Liver (tissue), 9 donors: ENCODE measurements around the gene RNF222. TPM values are rescaled to one million over a fixed set of nuclear protein-coding genes. Genes with fewer than 3 reads are reported as not detected.

Experiments
- DNase-seq: peaks from one replicate; pipeline ENCODE4 v3.0.0-alpha.2; 2017; ENCODE audit warnings: low spot score
- H3K27ac ChIP-seq, 2 donors: one replicate each; pipeline ENCODE4 v1.7.0; 2013; ENCODE audit warnings: inconsistent platforms in 2 of 2, low read length in 2 of 2, control low read depth in 1 of 2, low read depth in 1 of 2, mild to moderate bottlenecking in 1 of 2
- H3K27me3 ChIP-seq, 4 donors: one replicate each; pipeline versions ENCODE4 v1.6.1 to v1.7.0; 2013; ENCODE audit warnings: low read length in 3 of 4, inconsistent platforms in 1 of 4, mild to moderate bottlenecking in 1 of 4, moderate library complexity in 1 of 4; ENCODE audit not compliant: control insufficient read depth in 4 of 4, insufficient read depth in 4 of 4
- H3K36me3 ChIP-seq, 4 donors: one replicate each; pipeline versions ENCODE4 v1.6.1 to v1.7.0; 2013; ENCODE audit warnings: low read length in 3 of 4, mild to moderate bottlenecking in 3 of 4, low read depth in 1 of 4, moderate library complexity in 1 of 4; ENCODE audit not compliant: control insufficient read depth in 4 of 4, insufficient read depth in 3 of 4
- H3K4me1 ChIP-seq, 4 donors: one replicate each; pipeline versions ENCODE4 v1.6.1 to v1.7.0; 2013; ENCODE audit warnings: low read length in 3 of 4, mild to moderate bottlenecking in 3 of 4, moderate library complexity in 1 of 4; ENCODE audit not compliant: control insufficient read depth in 4 of 4, insufficient read depth in 4 of 4
- H3K4me3 ChIP-seq, 3 donors: one replicate each; pipeline versions ENCODE4 v1.6.1 to v1.7.0; 2013; ENCODE audit warnings: low read length in 3 of 3, control low read depth in 1 of 3, low read depth in 1 of 3, mild to moderate bottlenecking in 1 of 3
- H3K9ac ChIP-seq, 2 donors: one replicate each; pipeline ENCODE4 v1.7.0; 2013; ENCODE audit warnings: low read length in 2 of 2, mild to moderate bottlenecking in 2 of 2, moderate library complexity in 2 of 2, control low read depth in 1 of 2, low read depth in 1 of 2
- H3K9me3 ChIP-seq, 4 donors: one replicate each; pipeline versions ENCODE4 v1.6.1 to v1.7.0; 2013; ENCODE audit warnings: low read length in 3 of 4; ENCODE audit not compliant: control insufficient read depth in 4 of 4
- ATF3 ChIP-seq: IDR thresholded peaks from 2 replicates; pipeline ENCODE4 v1.6.1; 2016; ENCODE audit warnings: antibody characterized with exemption
- CTCF ChIP-seq: fragments of 150-350 bp; IDR thresholded peaks from 2 replicates; pipeline ENCODE4 v1.5.1; 2017; ENCODE audit warnings: improper control_type of control experiment, low read depth, low read length; ENCODE audit not compliant: missing input control
- EGR1 ChIP-seq, 2 donors: IDR thresholded peaks; 2 replicates each; pipeline ENCODE4 v1.6.1; 2016 to 2018; ENCODE audit warnings: antibody characterized with exemption in 2 of 2, low read depth in 2 of 2
- FOXA1 ChIP-seq: IDR thresholded peaks from 2 replicates; pipeline ENCODE4 v1.6.1; 2016; ENCODE audit warnings: antibody characterized with exemption
- FOXA2 ChIP-seq: IDR thresholded peaks from 2 replicates; pipeline ENCODE4 v1.6.1; 2016; ENCODE audit warnings: antibody characterized with exemption
- GABPA ChIP-seq, 2 donors: IDR thresholded peaks in 1 of 2; conservative IDR thresholded peaks in 1 of 2; 2 replicates each; pipeline ENCODE4 v1.6.1; 2016; ENCODE audit warnings: antibody characterized with exemption in 2 of 2, mild to moderate bottlenecking in 1 of 2, moderate library complexity in 1 of 2
- HNF4A ChIP-seq, 2 donors: conservative IDR thresholded peaks; 2 replicates each; pipeline ENCODE4 v1.6.1; 2016; ENCODE audit warnings: antibody characterized with exemption in 2 of 2, mild to moderate bottlenecking in 2 of 2
- HNF4G ChIP-seq: IDR thresholded peaks from 2 replicates; pipeline ENCODE4 v1.6.1; 2016; ENCODE audit warnings: antibody characterized with exemption
- JUND ChIP-seq, 2 donors: IDR thresholded peaks; 2 replicates each; pipeline ENCODE4 v1.6.1; 2016; ENCODE audit warnings: antibody characterized with exemption in 2 of 2
- MAX ChIP-seq: IDR thresholded peaks from 2 replicates; pipeline ENCODE4 v1.6.1; 2016; ENCODE audit warnings: antibody characterized with exemption
- NR2F2 ChIP-seq: IDR thresholded peaks from 2 replicates; pipeline ENCODE4 v1.6.1; 2016; ENCODE audit warnings: antibody characterized with exemption
- RAD21 ChIP-seq, 2 donors: IDR thresholded peaks; 2 replicates each; pipeline ENCODE4 v1.6.1; 2016; ENCODE audit warnings: antibody characterized with exemption in 2 of 2, mild to moderate bottlenecking in 2 of 2
- REST ChIP-seq: IDR thresholded peaks from 2 replicates; pipeline ENCODE4 v1.6.1; 2016; ENCODE audit warnings: antibody characterized with exemption, mild to moderate bottlenecking
- RXRA ChIP-seq, 2 donors: IDR thresholded peaks; 2 replicates each; pipeline ENCODE4 v1.6.1; 2017 to 2018; ENCODE audit warnings: antibody characterized with exemption in 2 of 2, mild to moderate bottlenecking in 1 of 2
- TAF1 ChIP-seq: conservative IDR thresholded peaks from 2 replicates; pipeline ENCODE4 v1.6.1; 2016; ENCODE audit warnings: antibody characterized with exemption, mild to moderate bottlenecking
- YY1 ChIP-seq: IDR thresholded peaks from 2 replicates; pipeline ENCODE4 v1.6.1; 2016; ENCODE audit warnings: antibody characterized with exemption, mild to moderate bottlenecking
- ZBTB33 ChIP-seq: IDR thresholded peaks from 2 replicates; pipeline ENCODE4 v1.6.1; 2016; ENCODE audit warnings: antibody characterized with exemption
- WGBS: extraction: QIAGEN DNeasy Blood & Tissue Kit; methylation state at CpG from one replicate; pipeline ENCODE4 v1.1.7; 2013; 5-methylcytosine and 5-hydroxymethylcytosine counted together
- polyA plus RNA-seq, 2 donors: library from polyadenylated mRNA; stranded (reverse) in 1 of 2; unstranded in 1 of 2; fragments of 200-250 nt in 1 of 2; fragments of >200 nt in 1 of 2; fragmentation: Nextera tagmentation in 1 of 2; extraction: Ambion mirVana in 1 of 2; gene quantifications; one replicate each; pipeline versions ENCODE4 v1.2.1 to v1.2.3, GENCODE V29; 2013 to 2015
- total RNA-seq, 2 donors: library from RNA; depleted of rRNA; stranded (reverse); fragments of >200 nt; gene quantifications; one replicate each; pipeline ENCODE4 v1.2.3, GENCODE V29; 2014
- donor health status: healthy.
- donor health status: healthy.
- donor health status: healthy.
- donor health status: healthy.
- donor health status: healthy.

Gene RNF222
- total and polyA plus RNA-seq, 4 donors, result not detected

- no peak for DNase-seq
- Histone ChIP-seq H3K27ac (no peak overlapping the region), H3K9me3 (no peaks in the 10 kb centered on the region), H3K9ac (no peak overlapping the region), H3K27me3 (no peaks in the 10 kb centered on the region), H3K36me3 (peaks cover 0 to 3% (median under 1%) of the 10 kb centered on the region in 4 donors), H3K4me3 (no peak overlapping the region), H3K4me1 (peaks cover 10 to 39% (median 13%) of the 10 kb centered on the region in 4 donors)
- 84% methylated on average over 5 of the region's 5 CpGs for WGBS
- TF ChIP-seq GABPA (IDR thresholded peaks at IDR 0.05 in 1 of 2, conservative IDR thresholded peaks at IDR 0.05 in 1 of 2) (no peak), ATF3 (no peak), MAX (no peak), REST (no peak), JUND (IDR thresholded peaks at IDR 0.05) (no peak), CTCF (no peak), FOXA2 (no peak), NR2F2 (no peak), HNF4G (no peak), FOXA1 (no peak), YY1 (no peak), RAD21 (IDR thresholded peaks at IDR 0.05) (no peak), EGR1 (IDR thresholded peaks at IDR 0.05; ENCODE audit: low read depth in 2 of 2) (no peak), ZBTB33 (no peak), HNF4A (conservative IDR thresholded peaks at IDR 0.05) (no peak), RXRA (IDR thresholded peaks at IDR 0.05) (no peak), TAF1 (no peak)
Observed at GRCh38 chr17:8438441-8438840, 40.8 kb upstream of the RNF222 start.

GRCh38 chr17:8436844-8437171 lies 39.2 kb upstream of the RNF222 start:
- peaks cover 0 to 3% (median under 1%) of the 10 kb centered on the region in 4 donors for H3K36me3 ChIP-seq
- peaks cover 9 to 36% (median 12%) of the 10 kb centered on the region in 4 donors for H3K4me1 ChIP-seq
- H3K9me3 ChIP-seq, result no peaks in the 10 kb centered on the region
- TF ChIP-seq REST (no peak), YY1 (peak; percentile 10)
- no peak for DNase-seq
- WGBS, result 10% methylated on average over 5 of the region's 5 CpGs
- H3K4me3 ChIP-seq, result peak overlapping the region; percentile 75 to 90 (median 90)
- H3K9ac ChIP-seq, result peak overlapping the region; percentile 98 to 99
- H3K27ac ChIP-seq, result peak overlapping the region; percentile 97 to 100
- no peaks in the 10 kb centered on the region for H3K27me3 ChIP-seq
